Islet of Langerhans (tissue), 1 donor: ENCODE data around the gene EXOC3L4.

Experiments used
- FAIRE-seq: peaks from one replicate; lab custom pipeline; 2011; peaks lifted over from hg19 to GRCh38; lab: Jason Lieb, UNC

EXOC3L4 gene

DNA sequence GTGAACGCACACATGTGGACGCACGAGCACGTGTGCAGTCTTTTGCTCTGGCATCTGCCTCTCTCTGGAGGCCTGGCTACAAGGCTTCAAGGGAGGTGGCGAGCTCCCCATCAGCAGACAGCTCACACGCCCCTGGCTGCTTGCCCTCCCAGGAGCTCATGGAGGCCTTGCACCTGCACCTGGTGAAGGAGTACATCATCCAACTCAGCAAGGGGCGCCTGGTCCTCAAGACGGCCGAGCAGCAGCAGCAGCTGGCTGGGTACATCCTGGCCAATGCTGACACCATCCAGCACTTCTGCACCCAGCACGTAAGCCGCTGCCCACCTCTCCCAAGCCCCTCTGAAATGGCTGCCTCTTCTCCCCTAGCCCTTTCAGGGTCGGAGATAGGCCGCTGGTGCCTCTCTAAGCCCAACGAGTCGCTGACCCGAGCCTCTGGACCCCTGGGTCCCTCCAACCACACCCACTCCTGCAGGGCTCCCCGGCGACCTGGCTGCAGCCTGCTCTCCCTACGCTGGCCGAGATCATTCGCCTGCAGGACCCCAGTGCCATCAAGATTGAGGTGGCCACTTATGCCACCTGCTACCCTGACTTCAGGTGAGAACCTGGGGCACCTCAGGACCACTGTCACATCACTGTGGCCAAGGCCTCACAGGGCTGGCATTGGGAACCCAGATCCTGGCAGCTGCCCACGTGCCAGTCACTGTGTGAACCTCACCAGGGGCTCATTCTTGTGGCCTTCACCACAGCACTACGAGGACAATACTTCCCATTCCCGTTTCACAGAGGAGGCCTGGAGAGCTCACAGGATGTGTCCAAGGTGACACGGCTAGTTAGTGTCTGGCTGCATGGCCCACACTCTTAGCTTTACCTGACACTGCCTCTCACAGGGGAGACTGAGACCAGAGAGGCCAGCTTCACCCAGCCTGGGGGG is 39.0 kb downstream of the EXOC3L4 start:
- FAIRE-seq = no peak

DNA sequence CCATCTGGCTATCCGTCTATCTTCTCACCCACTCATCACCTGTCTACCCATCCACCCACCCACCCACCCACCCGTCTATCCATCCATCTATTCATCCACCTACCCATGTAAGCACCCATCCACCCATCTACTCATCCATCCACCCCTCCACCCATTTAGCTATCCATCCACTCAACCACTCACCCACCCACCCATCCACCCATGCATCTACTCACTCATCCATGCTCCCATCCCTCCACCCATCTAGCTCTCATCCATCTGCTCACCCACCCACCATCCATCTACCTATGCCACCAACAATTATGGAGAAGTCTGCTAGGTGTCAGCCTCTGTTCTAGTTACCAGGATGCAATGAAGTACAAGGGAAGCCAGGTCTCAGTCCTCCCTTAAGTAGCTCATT is 39.9 kb downstream of the EXOC3L4 start:
- no peak for FAIRE-seq

GRCh38 chr14:103134919-103135318 is 40.4 kb downstream of the EXOC3L4 start:
- no peak for FAIRE-seq

DNA sequence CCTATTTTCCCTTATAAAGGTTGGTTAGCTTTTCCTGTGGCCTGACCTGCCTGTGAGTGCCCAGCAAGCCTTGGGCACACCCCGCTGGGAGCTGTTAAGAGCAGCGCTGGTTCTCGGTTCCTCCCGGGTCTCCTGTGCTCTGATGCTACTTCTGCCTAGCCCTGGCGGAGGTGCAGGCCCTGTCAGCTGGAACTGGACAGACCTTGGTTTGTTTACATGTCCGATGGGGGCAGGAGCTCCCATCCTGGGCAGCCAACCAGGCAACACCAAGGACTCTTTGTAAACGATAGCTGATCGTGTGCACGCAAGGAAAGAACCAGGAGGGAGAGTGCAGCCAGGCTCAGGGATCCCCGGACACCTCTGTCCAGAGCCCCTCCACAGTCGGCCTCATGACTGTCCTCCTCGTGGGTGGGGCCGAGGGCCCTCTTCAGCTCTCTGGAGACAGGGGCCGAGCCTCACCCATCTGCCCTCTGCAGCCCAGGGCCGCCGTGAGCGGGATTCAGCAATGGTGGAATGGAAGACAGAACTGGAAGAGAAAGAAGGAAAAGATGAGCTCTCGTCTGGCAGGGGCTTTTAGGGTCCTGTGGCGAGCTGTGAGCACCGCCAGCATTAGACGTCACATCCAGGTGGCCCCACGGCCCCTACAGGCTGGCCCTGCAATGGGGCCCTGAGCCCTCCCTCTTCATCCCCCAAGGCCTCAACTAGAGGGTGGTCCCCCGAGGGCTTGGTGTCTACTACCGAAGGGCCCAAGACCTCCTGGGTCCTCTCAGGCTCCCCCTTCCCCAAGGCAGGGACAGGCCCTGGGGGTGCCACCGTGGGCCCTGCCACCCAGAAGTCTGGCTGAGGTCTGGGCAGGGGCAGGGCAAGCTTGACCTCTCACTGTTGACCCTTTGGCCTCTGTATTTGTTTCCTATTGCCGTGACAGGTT is 41.1 kb downstream of the EXOC3L4 start:
- no peak for FAIRE-seq

- no peak for FAIRE-seq
These were observed 42.1 kb downstream of the EXOC3L4 start for GRCh38 chr14:103136388-103137271.

- FAIRE-seq = no peak
These were observed 43.3 kb downstream of the EXOC3L4 start for GRCh38 chr14:103137689-103138300.

DNA sequence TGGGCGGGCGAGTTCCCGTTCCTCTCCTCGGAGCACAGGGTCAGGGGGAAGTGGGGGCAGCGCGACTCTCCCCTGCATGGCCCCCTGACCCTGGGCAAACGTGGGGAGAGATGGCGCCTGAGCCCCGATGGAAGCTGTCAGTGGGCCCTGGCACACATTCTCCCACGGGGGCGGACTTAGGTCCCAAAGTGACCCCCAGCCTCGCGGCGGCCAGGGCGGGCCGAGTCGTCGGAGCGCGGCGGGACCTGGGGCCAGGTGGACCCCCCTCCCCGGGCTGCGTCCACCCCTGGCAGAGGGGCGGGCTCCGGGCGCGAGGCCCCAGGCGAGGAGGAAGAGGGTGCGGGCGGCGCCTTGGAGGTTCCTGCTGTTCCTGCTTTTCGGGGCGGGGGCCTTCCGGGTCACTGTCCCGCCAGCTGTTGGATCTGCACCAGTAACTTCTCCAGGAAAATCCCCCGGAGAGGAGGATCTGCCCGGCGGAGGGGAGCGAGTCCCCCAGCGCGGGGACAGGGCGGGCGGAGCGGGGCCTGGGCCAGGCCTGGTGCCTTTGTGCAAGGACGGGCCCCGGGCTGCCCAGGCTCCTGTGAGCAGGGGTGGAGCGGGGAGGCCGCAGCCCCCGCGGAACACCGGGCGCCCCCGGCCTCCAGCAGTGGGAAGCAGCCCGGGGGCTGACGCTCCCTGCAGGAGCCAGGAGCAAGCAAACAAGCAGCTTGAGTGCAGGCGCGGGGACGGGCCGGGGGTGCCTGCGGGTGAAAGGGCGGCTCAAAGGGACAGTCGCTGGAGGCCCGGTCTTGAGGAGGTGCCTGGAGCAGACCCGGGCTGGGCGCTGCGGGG is 44.0 kb downstream of the EXOC3L4 start:
- no peak for FAIRE-seq

DNA sequence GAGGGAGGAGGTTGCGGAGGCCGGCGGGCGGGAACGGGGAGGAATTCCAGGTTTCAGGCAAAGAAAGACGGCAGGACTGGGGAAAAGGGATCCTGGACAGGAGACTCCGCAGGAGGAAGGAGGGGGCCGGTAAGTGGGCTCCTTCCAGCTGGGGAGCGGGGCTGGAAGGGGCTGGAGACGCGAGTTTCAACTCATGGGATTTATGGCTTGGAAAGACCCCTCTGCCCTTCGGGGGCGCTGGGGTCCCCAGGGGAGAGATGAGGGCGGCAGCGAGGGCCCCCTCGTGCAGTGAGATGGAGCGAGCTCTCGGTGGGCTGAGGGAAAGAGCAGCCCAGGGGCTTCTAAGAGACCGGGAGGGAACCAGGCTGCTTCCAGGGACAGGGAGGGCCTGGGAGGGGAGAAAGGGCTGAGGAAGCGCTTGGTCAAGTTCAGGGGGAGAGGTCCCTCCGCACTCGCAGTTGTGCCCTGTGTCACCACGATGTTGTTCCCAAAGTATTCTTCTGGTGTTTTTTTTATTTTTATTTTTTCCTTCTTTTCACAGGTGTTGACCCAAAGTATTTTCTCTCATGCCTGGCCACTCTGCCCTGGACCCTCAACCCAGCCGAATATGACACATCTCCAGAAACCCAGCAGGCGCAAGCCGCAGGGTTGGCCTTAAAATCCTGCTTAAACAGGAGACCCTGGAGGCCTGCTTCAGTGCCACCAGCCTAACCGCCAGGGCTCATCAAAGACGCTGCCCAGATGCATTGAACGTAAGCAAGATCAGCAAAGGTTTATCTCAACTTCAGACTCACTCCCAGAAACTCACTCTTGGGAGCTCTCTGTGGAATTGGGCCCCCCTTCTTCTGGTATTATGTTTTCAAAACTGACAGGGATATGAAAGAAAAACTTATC is 44.9 kb downstream of the EXOC3L4 start:
- no peak for FAIRE-seq

DNA sequence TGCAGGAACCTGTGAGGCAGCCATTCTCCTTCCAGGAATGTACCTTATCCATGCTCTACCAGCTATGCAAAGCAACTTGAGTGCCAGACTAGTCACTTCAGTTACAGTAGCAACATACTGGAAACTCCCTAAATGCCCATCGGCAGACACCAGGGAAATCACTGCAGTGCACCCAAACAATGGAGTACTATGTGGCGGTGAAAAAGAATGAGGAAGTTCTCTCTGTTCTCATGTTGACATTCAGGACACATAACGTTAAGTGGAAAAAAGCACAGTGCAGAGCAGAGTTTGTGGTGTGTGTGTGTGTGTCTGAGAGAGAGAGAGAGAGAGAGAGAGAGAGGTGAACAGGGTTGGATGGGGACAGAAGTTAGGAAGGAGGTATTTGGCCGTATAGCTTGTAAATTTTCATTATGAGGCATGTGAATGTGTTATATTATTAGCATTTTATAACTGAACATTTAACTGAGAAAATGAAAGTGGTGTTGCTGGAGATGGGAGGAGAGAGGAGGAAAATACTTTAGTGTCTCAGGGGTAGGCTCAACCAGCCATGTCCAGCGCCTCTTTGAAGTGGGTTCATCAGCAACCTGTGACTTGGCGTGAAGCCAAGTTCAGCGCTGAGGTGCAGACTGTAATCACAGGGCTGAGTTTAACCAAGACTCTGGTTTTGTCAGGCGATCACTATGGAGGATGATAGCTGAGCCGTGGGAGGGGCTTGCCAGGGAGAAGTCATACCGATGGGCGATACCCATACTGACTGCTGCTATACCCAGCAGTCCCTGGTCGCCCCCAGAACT is 46.0 kb downstream of the EXOC3L4 start:
- no peak for FAIRE-seq

GRCh38 chr14:103141117-103141796 is 46.7 kb downstream of the EXOC3L4 start:
- no peak for FAIRE-seq

GRCh38 chr14:103142026-103142425 is 47.5 kb downstream of the EXOC3L4 start:
- no peak for FAIRE-seq

- FAIRE-seq = no peak
These were observed 48.3 kb downstream of the EXOC3L4 start for GRCh38 chr14:103142721-103143302.

GRCh38 chr14:103143506-103143905 is 49.0 kb downstream of the EXOC3L4 start:
- no peak for FAIRE-seq

DNA sequence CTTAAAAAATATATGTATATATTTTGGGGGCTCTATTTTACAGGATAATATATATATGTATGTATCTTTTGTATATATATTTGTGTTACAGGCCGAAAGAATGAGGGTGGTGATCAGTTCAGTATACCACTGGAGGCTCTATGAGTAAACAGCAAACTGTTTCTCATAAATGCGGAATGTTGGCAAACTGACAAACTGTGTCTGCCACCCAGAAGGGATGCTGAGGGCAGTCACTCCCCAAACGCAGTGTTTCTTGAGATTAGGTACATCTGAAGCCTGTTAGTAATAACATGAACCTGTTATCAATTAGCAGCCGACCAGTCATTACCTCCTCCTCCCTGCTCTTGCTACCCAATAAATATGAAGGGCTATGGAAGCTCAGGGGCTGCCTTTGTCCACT is 49.6 kb downstream of the EXOC3L4 start:
- FAIRE-seq = no peak

GRCh38 chr14:103146141-103146709 is 51.7 kb downstream of the EXOC3L4 start:
- no peak for FAIRE-seq

GRCh38 chr14:103149351-103150237 is 55.1 kb downstream of the EXOC3L4 start:
- no peak for FAIRE-seq
